H1 (cell line): ENCODE measurements around the gene HLA-G. TPM values are rescaled to one million over a fixed set of nuclear protein-coding genes. Genes with fewer than 3 reads are reported as not detected.
A peak's percentile ranks its signal among the peaks of the same experiment; 100 is the strongest.

Experiments used
- CTCF ChIA-PET: fragments of 300-600 bp; sonication (Branson Sonifier 250); formaldehyde crosslinking; loops from one replicate; lab custom pipeline; 2021; ENCODE audit not compliant: partially characterized antibody; lab: Charles Lee
- POLR2A ChIA-PET: fragments of 300-600 bp; sonication (Branson Sonifier 250); formaldehyde crosslinking; loops from one replicate; lab custom pipeline; 2021; ENCODE audit warnings: inconsistent platforms; ENCODE audit not compliant: partially characterized antibody; lab: Charles Lee
- DNase-seq, 2 experiments: peaks; one replicate each; pipeline versions ENCODE4 v3.0.0 to v3.0.0-alpha.2; 2010 to 2022; ENCODE audit warnings: low spot score in 2 of 2, low read depth in 1 of 2, mixed read lengths in 1 of 2
- FAIRE-seq: peaks from 2 replicates; lab custom pipeline; 2011; peaks lifted over from hg19 to GRCh38; lab: Jason Lieb, UNC
- H2AFZ ChIP-seq: 2 replicates; pipeline ENCODE4 v1.8.1; 2012; ENCODE audit warnings: low read length, inconsistent platforms
- H2AK5ac ChIP-seq: 2 replicates; pipeline ENCODE4 v1.6.1; 2013; ENCODE audit warnings: low read depth, low read length
- H2BK120ac ChIP-seq: replicated peaks from 2 replicates; pipeline ENCODE3; 2013; ENCODE audit warnings: low read depth, low read length, inconsistent platforms
- H2BK12ac ChIP-seq: 2 replicates; pipeline ENCODE4 v1.6.1; 2013; ENCODE audit warnings: low read depth, low read length
- H2BK15ac ChIP-seq: 2 replicates; pipeline ENCODE4 v1.6.1; 2013; ENCODE audit warnings: low read length
- H2BK20ac ChIP-seq: 2 replicates; pipeline ENCODE4 v1.6.1; 2013; ENCODE audit warnings: low read length
- H2BK5ac ChIP-seq: 2 replicates; pipeline ENCODE4 v1.6.1; 2013; ENCODE audit warnings: low read depth, low read length
- H3K14ac ChIP-seq: 2 replicates; pipeline ENCODE4 v1.6.1; 2013; ENCODE audit warnings: inconsistent platforms; ENCODE audit not compliant: insufficient read length
- H3K18ac ChIP-seq: 2 replicates; pipeline ENCODE4 v1.6.1; 2013; ENCODE audit warnings: low read length; ENCODE audit errors: extremely low read depth
- H3K23ac ChIP-seq: 2 replicates; pipeline ENCODE4 v1.6.1; 2013; ENCODE audit warnings: inconsistent platforms; ENCODE audit not compliant: insufficient read length
- H3K23me2 ChIP-seq: 2 replicates; pipeline ENCODE4 v1.6.1; 2013; ENCODE audit warnings: low read depth, low read length
- H3K27ac ChIP-seq: 2 replicates; pipeline ENCODE4 v1.6.1; 2011; ENCODE audit warnings: low read depth, low read length, inconsistent platforms
- H3K27me3 ChIP-seq, 4 experiments: replicated peaks in 1 of 4; 1 replicate in 1 of 4; 2 replicates in 3 of 4; pipeline versions ENCODE4 v1.6.1 to v1.8.1; 2011 to 2013; ENCODE audit warnings: low read length in 3 of 4, mild to moderate bottlenecking in 3 of 4, inconsistent platforms in 2 of 4, mixed read lengths in 2 of 4, moderate library complexity in 1 of 4; ENCODE audit not compliant: control insufficient read depth in 3 of 4, insufficient read depth in 3 of 4; ENCODE audit errors: extremely low read depth in 1 of 4
- H3K36me3 ChIP-seq, 4 experiments: 2 replicates each; pipeline versions ENCODE4 v1.6.1 to v1.8.1; 2011 to 2013; ENCODE audit warnings: mild to moderate bottlenecking in 4 of 4, low read length in 3 of 4, moderate library complexity in 2 of 4, control low read depth in 1 of 4, inconsistent platforms in 1 of 4; ENCODE audit not compliant: insufficient read depth in 4 of 4, control insufficient read depth in 2 of 4
- H3K4ac ChIP-seq: replicated peaks from 2 replicates; pipeline ENCODE3; 2013; ENCODE audit warnings: low read length, low read depth, mixed read lengths, inconsistent platforms; ENCODE audit not compliant: insufficient read length
- H3K4me1 ChIP-seq, 4 experiments: replicated peaks in 1 of 4; 1 replicate in 1 of 4; 2 replicates in 3 of 4; pipeline versions ENCODE4 v1.6.1 to v1.8.1; 2011 to 2013; ENCODE audit warnings: low read length in 3 of 4, inconsistent platforms in 2 of 4, mixed read lengths in 1 of 4; ENCODE audit not compliant: insufficient read depth in 4 of 4, control insufficient read depth in 3 of 4
- H3K4me2 ChIP-seq, 2 experiments: 2 replicates each; pipeline versions ENCODE4 v1.6.1 to v1.8.1; 2011 to 2013; ENCODE audit warnings: low read depth in 2 of 2, low read length in 2 of 2, control low read depth in 1 of 2, inconsistent platforms in 1 of 2, mild to moderate bottlenecking in 1 of 2; ENCODE audit not compliant: insufficient read depth in 1 of 2
- H3K4me3 ChIP-seq, 4 experiments: fragments of 200-600, 300-600 bp in 1 of 4; sonication (generic), shearing (Covaris generic), sonication (Bioruptor Twin) in 1 of 4; 2 replicates each; pipeline versions ENCODE4 v1.5.1 to v1.8.1; 2011 to 2016; ENCODE audit warnings: low read length in 4 of 4, low read depth in 3 of 4, control low read depth in 2 of 4, inconsistent platforms in 2 of 4, mild to moderate bottlenecking in 2 of 4, mixed read lengths in 1 of 4, moderate library complexity in 1 of 4; ENCODE audit not compliant: insufficient read depth in 2 of 4; ENCODE audit errors: extremely low read depth in 1 of 4
- H3K56ac ChIP-seq: replicated peaks from 2 replicates; pipeline ENCODE3; 2013; ENCODE audit warnings: low read depth, mild to moderate bottlenecking, mixed read lengths, low read length, inconsistent platforms; ENCODE audit not compliant: insufficient read length
- H3K79me1 ChIP-seq: 2 replicates; pipeline ENCODE4 v1.6.1; 2013; ENCODE audit warnings: low read depth, low read length, control low read depth
- H3K79me2 ChIP-seq, 2 experiments: 2 replicates each; pipeline versions ENCODE4 v1.6.1 to v1.8.1; 2012 to 2013; ENCODE audit warnings: low read length in 2 of 2, mild to moderate bottlenecking in 2 of 2, inconsistent platforms in 1 of 2; ENCODE audit not compliant: insufficient read depth in 2 of 2, control insufficient read depth in 1 of 2
- H3K9ac ChIP-seq, 4 experiments: replicated peaks in 1 of 4; 1 replicate in 1 of 4; 2 replicates in 3 of 4; pipeline versions ENCODE4 v1.6.1 to v1.8.1; 2011 to 2013; ENCODE audit warnings: low read depth in 3 of 4, low read length in 3 of 4, control low read depth in 2 of 4, mild to moderate bottlenecking in 2 of 4, moderate library complexity in 2 of 4, inconsistent platforms in 1 of 4; ENCODE audit errors: extremely low read depth in 1 of 4
- H3K9me3 ChIP-seq, 2 experiments: 2 replicates each; pipeline versions ENCODE4 v1.6.1 to v1.8.1; 2012 to 2013; ENCODE audit warnings: mild to moderate bottlenecking in 2 of 2, moderate library complexity in 2 of 2, control low read depth in 1 of 2, inconsistent platforms in 1 of 2, low read depth in 1 of 2, low read length in 1 of 2, mixed read lengths in 1 of 2; ENCODE audit not compliant: insufficient read depth in 2 of 2
- H4K20me1 ChIP-seq, 2 experiments: replicated peaks in 1 of 2; 2 replicates each; pipeline versions ENCODE3 to v1.8.1; 2011 to 2013; ENCODE audit warnings: inconsistent platforms in 2 of 2, low read length in 2 of 2, mild to moderate bottlenecking in 1 of 2; ENCODE audit not compliant: insufficient read depth in 2 of 2, control insufficient read depth in 1 of 2
- H4K5ac ChIP-seq: 2 replicates; pipeline ENCODE4 v1.6.1; 2013; ENCODE audit warnings: low read length, low read depth, mixed read lengths, inconsistent platforms; ENCODE audit not compliant: insufficient read length
- H4K8ac ChIP-seq: 2 replicates; pipeline ENCODE4 v1.8.0; 2013; ENCODE audit warnings: mild to moderate bottlenecking, moderate library complexity, low read length, inconsistent platforms; ENCODE audit not compliant: insufficient read depth; ENCODE audit errors: extremely low read depth
- H4K91ac ChIP-seq: replicated peaks from 2 replicates; pipeline ENCODE3; 2013; ENCODE audit warnings: low read length, mixed read lengths, inconsistent platforms; ENCODE audit not compliant: insufficient read length
- ASH2L ChIP-seq: fragments of 200-600, 300-600 bp; sonication (generic); IDR thresholded peaks from one replicate; pipeline ENCODE4 v1.7.1; 2017; ENCODE audit warnings: low read length
- CEBPB ChIP-seq: IDR thresholded peaks from 2 replicates; pipeline ENCODE4 v1.6.1; 2012; ENCODE audit warnings: low read depth, low read length
- CHD2 ChIP-seq: IDR thresholded peaks from 2 replicates; pipeline ENCODE4 v1.6.1; 2012; ENCODE audit warnings: low read length, improper control_type of control experiment
- EP300 ChIP-seq, 2 experiments: IDR thresholded peaks; 1 replicate in 1 of 2; 2 replicates in 1 of 2; pipeline ENCODE4 v1.6.1; 2011 to 2012; ENCODE audit warnings: low read depth in 2 of 2, low read length in 2 of 2, mild to moderate bottlenecking in 2 of 2, borderline replicate concordance in 1 of 2, inconsistent platforms in 1 of 2, moderate library complexity in 1 of 2
- EZH2 ChIP-seq: fragments of 200-600 bp; sonication (generic); IDR thresholded peaks from 2 replicates; pipeline ENCODE4 v1.7.1; 2012; ENCODE audit warnings: low read depth, mild to moderate bottlenecking, moderate library complexity, low read length, inconsistent platforms; ENCODE audit not compliant: severe bottlenecking
- GABPA ChIP-seq: IDR thresholded peaks from 2 replicates; pipeline ENCODE4 v1.6.1; 2011; ENCODE audit warnings: mild to moderate bottlenecking, low read length, moderate library complexity, borderline replicate concordance; ENCODE audit not compliant: insufficient read depth
- JUND ChIP-seq: IDR thresholded peaks from 2 replicates; pipeline ENCODE4 v1.6.1; 2011; ENCODE audit warnings: mild to moderate bottlenecking, improper control_type of control experiment, low read length
- MAFK ChIP-seq: IDR thresholded peaks from 2 replicates; pipeline ENCODE4 v1.6.1; 2012; ENCODE audit warnings: low read depth, mild to moderate bottlenecking, improper control_type of control experiment, low read length
- RBBP5 ChIP-seq: IDR thresholded peaks from 2 replicates; pipeline ENCODE4 v1.7.1; 2012; ENCODE audit warnings: low read depth, mild to moderate bottlenecking, inconsistent platforms, low read length, moderate library complexity, borderline replicate concordance
- RFX5 ChIP-seq: IDR thresholded peaks from 2 replicates; pipeline ENCODE4 v1.6.1; 2011; ENCODE audit warnings: low read depth, low read length, improper control_type of control experiment, borderline replicate concordance
- RXRA ChIP-seq: IDR thresholded peaks from 2 replicates; pipeline ENCODE4 v1.6.1; 2011; ENCODE audit warnings: low read depth, mild to moderate bottlenecking, low read length, moderate library complexity; ENCODE audit not compliant: insufficient read depth
- TAF1 ChIP-seq: IDR thresholded peaks from 2 replicates; pipeline ENCODE4 v1.6.1; 2011; ENCODE audit warnings: mild to moderate bottlenecking, low read depth, low read length
- USF2 ChIP-seq: IDR thresholded peaks from 2 replicates; pipeline ENCODE4 v1.6.1; 2011; ENCODE audit warnings: low read length, improper control_type of control experiment
- WGBS, 2 experiments: shearing (Covaris generic) in 1 of 2; methylation state at CpG; one replicate each; pipeline versions ENCODE4 v1.1.6 to v1.1.7; 2013 to 2015; ENCODE audit warnings: low lambda C conversion rate in 2 of 2, mixed read lengths in 2 of 2, inconsistent platforms in 1 of 2, low coverage in 1 of 2, missing lambda C conversion rate in 1 of 2; ENCODE audit not compliant: insufficient replicate concordance in 2 of 2, insufficient coverage in 1 of 2, insufficient read length in 1 of 2; ENCODE audit errors: extremely low coverage in 1 of 2, missing lambda C conversion rate in 1 of 2; 5-methylcytosine and 5-hydroxymethylcytosine counted together
- polyA plus RNA-seq, 7 experiments: library from polyadenylated mRNA; depleted of rRNA in 3 of 7; stranded (reverse) in 5 of 7; unstranded in 2 of 7; fragments of >200 nt in 5 of 7; fragments of 200-250 nt in 2 of 7; gene quantifications; 1 replicate in 5 of 7; 2 replicates in 1 of 7; 4 replicates in 1 of 7; pipeline versions ENCODE4 v1.2.1 to v1.2.3, GENCODE V29; 2011 to 2013; ENCODE audit warnings: missing spikeins in 2 of 7, mixed read lengths in 2 of 7
- total RNA-seq: library from RNA; stranded (reverse); fragmentation: NEBNext Ultra II Directional; extraction: Animal tissue kit (Norgen Biotek cat#: 25700); gene quantifications from 2 replicates; pipeline ENCODE4 v1.2.1, GENCODE V29; 2021

The HLA-G gene
- total and polyA plus RNA-seq, 2 of the 8 experiments (the other 6 are each of a cell fraction or from before 2014, with no cell fraction given), result 3.2 to 4.8 TPM

DNA sequence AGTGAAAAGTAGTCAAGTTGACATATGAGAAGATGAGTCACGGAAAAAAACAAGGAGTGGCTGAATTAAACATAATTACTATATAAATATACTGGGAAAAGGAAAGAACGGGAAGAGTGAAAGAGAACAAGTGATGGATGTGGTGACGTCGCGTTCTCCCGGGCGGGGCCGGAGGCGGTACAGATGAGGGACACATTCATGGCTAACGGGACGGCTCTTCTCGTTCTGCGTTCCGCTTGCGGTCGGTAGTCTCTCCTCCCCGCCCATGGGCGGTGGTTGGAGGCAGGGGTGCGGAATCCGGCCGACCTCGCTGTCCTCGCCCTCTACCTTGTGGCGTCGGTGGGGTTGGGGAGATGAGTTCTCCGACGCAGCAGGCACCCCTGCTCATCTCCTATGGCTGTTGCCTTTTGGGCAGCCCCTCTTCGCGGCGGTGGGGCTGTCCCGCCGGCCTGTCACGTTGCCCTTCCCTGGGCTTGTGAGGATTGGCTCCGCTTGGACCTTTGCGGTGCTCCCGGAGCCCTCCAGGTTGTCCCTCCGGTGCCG, 22.5 kb downstream of the HLA-G start:
- H2BK20ac ChIP-seq, result no peak overlapping the region
- 72% methylated on average over 38 of the region's 38 CpGs; no CpG with 5 or more reads in 1 of the 2 experiments for WGBS, 2 experiments
- CTCF ChIA-PET, result no interaction called here
- TF ChIP-seq RBBP5 (no peak), EZH2 (no peak), RXRA (no peak), USF2 (no peak), CEBPB (no peak), ASH2L (no peak), EP300 (IDR thresholded peaks at IDR 0.05; ENCODE audit: borderline replicate concordance in 1 of 2, low read depth in 2 of 2, low read length in 2 of 2) (no peak), JUND (no peak), CHD2 (no peak), RFX5 (no peak), MAFK (no peak), TAF1 (no peak), GABPA (no peak)

More for the DNA sequence above, 22.5 kb downstream of the HLA-G start:
- Histone ChIP-seq H3K36me3 (no peaks in the 10 kb centered on the region), H3K27me3 (no peaks in the 10 kb centered on the region), H3K4me1 (no peaks in the 10 kb centered on the region), H3K23me2 (no peaks in the 10 kb centered on the region; the same call in 1 of the 2 replicates), H2BK120ac (no peak overlapping the region), H3K27ac (no peak overlapping the region), H3K4me3 (no peak overlapping the region; a peak in 1 of 8 replicates), H3K9ac (no peak overlapping the region), H3K14ac (no peak overlapping the region), H3K4me2 (peak overlapping the region in 1 of 2 experiments; percentile 19; a peak in 2 of 4 replicates), H3K79me2 (no peaks in the 10 kb centered on the region), H4K20me1 (no peaks in the 10 kb centered on the region), H4K5ac (no peak overlapping the region), H4K8ac (no peak overlapping the region), H2AFZ (no peak overlapping the region), H3K79me1 (no peaks in the 10 kb centered on the region), H3K23ac (no peak overlapping the region), H4K91ac (no peak overlapping the region), H2BK15ac (no peak overlapping the region), H3K9me3 (no peaks in the 10 kb centered on the region), H3K56ac (no peak overlapping the region), H2BK5ac (no peak overlapping the region), H2AK5ac (no peak overlapping the region), H3K18ac (no peak overlapping the region), H2BK12ac (no peak overlapping the region), H3K4ac (no peak overlapping the region)
- no peak for FAIRE-seq
- POLR2A ChIA-PET, result no interaction called here
- DNase-seq, result no peak
